Osteocyte (in vitro differentiated cells): Measurements from ENCODE around the gene PDE3A. TPM values are rescaled to one million over a fixed set of nuclear protein-coding genes. Genes with fewer than 3 reads are reported as not detected.
"Not testable (repeated sequence)": the region's sequence is repeated elsewhere in the genome, so short reads cannot be mapped to it uniquely, and the experiment has no call there.

Experiments
- DNase-seq: peaks from one replicate; pipeline ENCODE4 v3.0.0; 2021; ENCODE audit warnings: mixed read lengths; ENCODE audit not compliant: unreplicated experiment; ENCODE audit errors: extremely low spot score
- H3K27ac Mint-ChIP-seq: one replicate; pipeline ENCODE4 v1.8.0; 2021; ENCODE audit warnings: mild to moderate bottlenecking, mixed read lengths; ENCODE audit not compliant: unreplicated experiment
- H3K27me3 Mint-ChIP-seq: one replicate; pipeline ENCODE4 v1.8.0; 2021; ENCODE audit warnings: mixed read lengths; ENCODE audit not compliant: unreplicated experiment
- H3K36me3 Mint-ChIP-seq: one replicate; pipeline ENCODE4 v1.8.0; 2021; ENCODE audit warnings: mixed read lengths; ENCODE audit not compliant: unreplicated experiment
- H3K4me1 Mint-ChIP-seq: one replicate; pipeline ENCODE4 v1.8.0; 2021; ENCODE audit warnings: mixed read lengths; ENCODE audit not compliant: unreplicated experiment
- H3K4me3 Mint-ChIP-seq: one replicate; pipeline ENCODE4 v1.8.0; 2021; ENCODE audit warnings: mild to moderate bottlenecking, moderate library complexity, mixed read lengths; ENCODE audit not compliant: unreplicated experiment
- H3K9me3 Mint-ChIP-seq: one replicate; pipeline ENCODE4 v1.8.0; 2021; ENCODE audit warnings: mixed read lengths; ENCODE audit not compliant: unreplicated experiment
- total RNA-seq: library from RNA; stranded (reverse); gene quantifications from 2 replicates; pipeline ENCODE4 v1.2.1, GENCODE V29; 2021
- TF ChIP-seq, protein P1 (sequence below): fragments of 200-600 bp; sonication (generic); IDR thresholded peaks from 2 replicates; pipeline ENCODE4 v1.5.0; 2021; ENCODE audit warnings: antibody characterized with exemption, mild to moderate bottlenecking, moderate library complexity

Gene PDE3A
- total RNA-seq, 1 donor from 2014 or later, result 27.8 TPM

DNA sequence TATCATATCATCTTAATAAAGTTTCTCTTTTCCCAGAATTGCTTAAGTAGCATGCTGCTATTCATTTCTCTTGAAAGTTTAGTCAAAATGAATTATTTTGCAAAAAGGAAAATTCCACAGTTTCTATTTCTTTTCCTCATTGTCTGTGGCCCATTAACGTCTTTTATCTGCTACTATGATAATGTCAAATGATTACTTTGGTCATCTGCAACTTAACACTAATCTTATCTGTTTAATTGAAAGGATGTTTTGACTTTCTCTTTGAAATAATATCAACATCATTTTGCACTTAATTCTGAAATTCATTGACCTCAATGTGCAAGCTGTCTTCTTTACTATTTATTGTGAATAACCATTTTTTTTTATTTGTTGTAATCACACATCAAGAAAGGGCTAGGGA lies 180.3 kb downstream of the PDE3A start:
- Mint-ChIP-seq H3K27ac (peak overlapping the region; percentile 58), H3K4me1 (peaks cover 44% of the 10 kb centered on the region), H3K27me3 (no peaks in the 10 kb centered on the region), H3K9me3 (no peaks in the 10 kb centered on the region), H3K4me3 (peak overlapping the region; percentile 50), H3K36me3 (peaks cover 8% of the 10 kb centered on the region)
- no peak for DNase-seq
- TF ChIP-seq, protein P1, sequence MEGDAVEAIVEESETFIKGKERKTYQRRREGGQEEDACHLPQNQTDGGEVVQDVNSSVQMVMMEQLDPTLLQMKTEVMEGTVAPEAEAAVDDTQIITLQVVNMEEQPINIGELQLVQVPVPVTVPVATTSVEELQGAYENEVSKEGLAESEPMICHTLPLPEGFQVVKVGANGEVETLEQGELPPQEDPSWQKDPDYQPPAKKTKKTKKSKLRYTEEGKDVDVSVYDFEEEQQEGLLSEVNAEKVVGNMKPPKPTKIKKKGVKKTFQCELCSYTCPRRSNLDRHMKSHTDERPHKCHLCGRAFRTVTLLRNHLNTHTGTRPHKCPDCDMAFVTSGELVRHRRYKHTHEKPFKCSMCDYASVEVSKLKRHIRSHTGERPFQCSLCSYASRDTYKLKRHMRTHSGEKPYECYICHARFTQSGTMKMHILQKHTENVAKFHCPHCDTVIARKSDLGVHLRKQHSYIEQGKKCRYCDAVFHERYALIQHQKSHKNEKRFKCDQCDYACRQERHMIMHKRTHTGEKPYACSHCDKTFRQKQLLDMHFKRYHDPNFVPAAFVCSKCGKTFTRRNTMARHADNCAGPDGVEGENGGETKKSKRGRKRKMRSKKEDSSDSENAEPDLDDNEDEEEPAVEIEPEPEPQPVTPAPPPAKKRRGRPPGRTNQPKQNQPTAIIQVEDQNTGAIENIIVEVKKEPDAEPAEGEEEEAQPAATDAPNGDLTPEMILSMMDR, result no peak

DNA sequence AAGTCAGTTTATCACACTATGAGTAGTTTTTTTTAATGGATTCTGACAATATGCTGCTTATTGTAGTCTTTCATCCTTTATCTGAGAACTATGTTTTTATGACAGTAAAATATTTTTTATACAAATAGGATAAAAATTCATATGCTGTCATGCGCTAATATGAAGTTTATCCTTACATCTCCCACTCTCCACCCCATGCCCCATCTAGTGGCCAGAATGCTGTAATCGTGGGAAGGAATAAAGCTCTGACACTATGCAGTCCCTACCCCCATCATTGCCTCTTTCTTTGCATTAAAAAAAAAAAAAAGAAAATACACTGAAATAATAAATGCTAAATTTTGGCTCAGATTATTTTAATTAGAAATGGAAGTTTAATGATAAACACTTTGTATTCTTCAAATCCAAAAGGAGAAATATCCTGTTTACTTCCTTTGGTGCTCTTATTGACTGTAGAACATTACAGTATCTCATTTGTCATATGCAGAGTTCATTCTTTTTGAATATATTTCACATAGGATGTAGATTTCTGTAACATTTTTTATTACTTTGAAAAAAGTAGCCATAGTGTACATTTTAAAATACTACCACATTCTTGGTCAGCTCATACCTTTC lies 180.9 kb downstream of the PDE3A start:
- Mint-ChIP-seq H3K9me3 (no peaks in the 10 kb centered on the region), H3K36me3 (peaks cover 8% of the 10 kb centered on the region), H3K4me3 (no peak overlapping the region), H3K27me3 (no peaks in the 10 kb centered on the region), H3K4me1 (peaks cover 44% of the 10 kb centered on the region), H3K27ac (peak overlapping the region; percentile 10)
- TF ChIP-seq, protein P1, result peak; percentile 78
- DNase-seq, result no peak

DNA sequence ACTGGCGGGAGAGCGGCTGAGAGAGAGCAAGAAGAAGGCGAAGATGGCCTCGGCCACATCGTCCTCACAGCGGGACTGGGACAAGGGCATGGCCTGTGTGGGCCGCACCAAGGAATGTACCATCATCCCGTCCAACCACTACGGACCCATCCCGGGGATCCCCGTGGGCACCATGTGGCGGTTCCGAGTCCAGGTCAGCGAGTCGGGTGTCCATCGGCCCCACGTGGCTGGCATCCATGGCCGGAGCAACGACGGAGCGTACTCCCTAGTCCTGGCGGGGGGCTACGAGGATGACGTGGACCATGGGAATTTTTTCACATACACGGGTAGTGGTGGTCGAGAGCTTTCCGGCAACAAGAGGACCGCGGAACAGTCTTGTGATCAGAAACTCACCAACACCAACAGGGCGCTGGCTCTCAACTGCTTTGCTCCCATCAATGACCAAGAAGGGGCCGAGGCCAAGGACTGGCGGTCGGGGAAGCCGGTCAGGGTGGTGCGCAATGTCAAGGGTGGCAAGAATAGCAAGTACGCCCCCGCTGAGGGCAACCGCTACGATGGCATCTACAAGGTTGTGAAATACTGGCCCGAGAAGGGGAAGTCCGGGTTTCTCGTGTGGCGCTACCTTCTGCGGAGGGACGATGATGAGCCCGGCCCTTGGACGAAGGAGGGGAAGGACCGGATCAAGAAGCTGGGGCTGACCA lies 183.6 kb downstream of the PDE3A start:
- H3K9me3 Mint-ChIP-seq, H3K4me3 Mint-ChIP-seq, H3K27me3 Mint-ChIP-seq, DNase-seq, H3K36me3 Mint-ChIP-seq: not testable (repeated sequence)
- peaks cover 28% of the 10 kb centered on the region for H3K4me1 Mint-ChIP-seq
- peak overlapping the region; percentile 41 for H3K27ac Mint-ChIP-seq

GRCh38 chr12:20552586-20552985 lies 184.2 kb downstream of the PDE3A start:
- H3K9me3 Mint-ChIP-seq, H3K36me3 Mint-ChIP-seq, H3K27ac Mint-ChIP-seq, H3K27me3 Mint-ChIP-seq, DNase-seq, H3K4me3 Mint-ChIP-seq: not testable (repeated sequence)
- H3K4me1 Mint-ChIP-seq, result peaks cover 22% of the 10 kb centered on the region

DNA sequence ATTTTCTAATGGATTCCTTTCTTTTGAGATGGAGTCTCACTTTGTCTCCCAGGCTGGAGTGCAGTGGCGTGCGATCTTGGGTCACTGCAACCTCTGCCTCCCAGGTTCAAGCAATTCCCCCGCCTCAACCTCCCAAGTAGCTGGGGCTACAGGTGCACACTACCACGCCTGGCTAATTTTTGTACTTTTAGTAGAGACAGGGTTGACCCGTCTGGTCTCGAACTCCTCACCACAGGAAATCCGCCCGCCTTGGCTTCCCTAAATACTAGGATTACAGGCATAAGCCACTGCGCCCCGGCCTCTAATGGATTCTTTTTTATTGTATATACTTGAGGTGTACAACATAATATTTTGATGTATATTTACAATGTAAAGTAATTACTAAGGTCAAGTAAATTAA lies 186.7 kb downstream of the PDE3A start:
- TF ChIP-seq, protein P1, result no peak
- no peaks in the 10 kb centered on the region for H3K9me3 Mint-ChIP-seq
- H3K4me3 Mint-ChIP-seq, result no peak overlapping the region
- DNase-seq, result peak; percentile 62
- peaks cover 10% of the 10 kb centered on the region for H3K36me3 Mint-ChIP-seq
- H3K27me3 Mint-ChIP-seq, result no peaks in the 10 kb centered on the region
- no peak overlapping the region for H3K27ac Mint-ChIP-seq
- H3K4me1 Mint-ChIP-seq, result peaks cover under 1% of the 10 kb centered on the region

DNA sequence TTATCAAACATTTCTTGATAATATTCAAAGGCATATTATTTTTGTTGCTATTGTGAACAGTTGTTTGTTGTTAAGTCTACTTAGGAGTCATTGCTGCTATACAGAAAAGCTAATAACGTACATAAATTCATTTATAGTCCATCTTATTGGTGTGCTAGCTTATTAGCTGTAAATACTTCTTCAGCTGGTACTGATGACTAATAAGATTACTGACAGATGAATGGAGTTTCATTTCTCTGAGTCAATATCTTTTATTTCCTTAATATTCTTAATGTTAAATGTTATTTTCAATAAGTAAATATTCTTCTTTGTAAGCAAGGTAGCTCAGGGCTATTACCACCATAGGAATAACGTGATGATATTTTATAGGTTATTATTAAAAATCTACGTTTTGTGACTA lies 187.4 kb downstream of the PDE3A start:
- Mint-ChIP-seq H3K36me3 (peaks cover 10% of the 10 kb centered on the region), H3K9me3 (no peaks in the 10 kb centered on the region)
- no peak for DNase-seq

More for the DNA sequence above, 187.4 kb downstream of the PDE3A start:
- H3K4me1 Mint-ChIP-seq, result peaks cover 4% of the 10 kb centered on the region
- H3K4me3 Mint-ChIP-seq, result no peak overlapping the region
- TF ChIP-seq, protein P1, result no peak
- no peak overlapping the region for H3K27ac Mint-ChIP-seq
- no peaks in the 10 kb centered on the region for H3K27me3 Mint-ChIP-seq
